DOHH2 (cell line): Measurements from ENCODE around the gene TSPAN4.

Experiments used
- CTCF ChIP-seq: fragments of 200-600 bp; sonication (generic); IDR thresholded peaks from one replicate; pipeline ENCODE4 v1.5.1; 2014; ENCODE audit warnings: antibody characterized with exemption, mild to moderate bottlenecking, low read depth, low read length; ENCODE audit not compliant: poor library complexity, severe bottlenecking
- EZH2phosphoT487 ChIP-seq: fragments of 200-600 bp; sonication (generic); IDR thresholded peaks from 2 replicates; pipeline ENCODE4 v1.6.1; 2017; ENCODE audit warnings: borderline replicate concordance, mild to moderate bottlenecking, antibody characterized with exemption, low read length, moderate library complexity, mixed read lengths

- TF ChIP-seq CTCF = no peak
- TF ChIP-seq EZH2phosphoT487 = no peak
Measured at GRCh38 chr11:908273-908672, 65.6 kb downstream of the TSPAN4 start.
